HEK293 (cell line): ENCODE data around the gene NKD2.

Experiments
- EGR2 ChIP-seq: fragments of 450-650 bp; formaldehyde crosslinking; IDR thresholded peaks from 2 replicates; pipeline ENCODE4 v1.5.1; 2016; ENCODE audit warnings: low read depth, missing biosample characterization, missing genetic modification characterization
- ZBTB20 ChIP-seq: fragments of 450-650 bp; formaldehyde crosslinking; IDR thresholded peaks from 2 replicates; pipeline ENCODE4 v1.5.1; 2016; ENCODE audit warnings: missing biosample characterization, missing genetic modification characterization

DNA sequence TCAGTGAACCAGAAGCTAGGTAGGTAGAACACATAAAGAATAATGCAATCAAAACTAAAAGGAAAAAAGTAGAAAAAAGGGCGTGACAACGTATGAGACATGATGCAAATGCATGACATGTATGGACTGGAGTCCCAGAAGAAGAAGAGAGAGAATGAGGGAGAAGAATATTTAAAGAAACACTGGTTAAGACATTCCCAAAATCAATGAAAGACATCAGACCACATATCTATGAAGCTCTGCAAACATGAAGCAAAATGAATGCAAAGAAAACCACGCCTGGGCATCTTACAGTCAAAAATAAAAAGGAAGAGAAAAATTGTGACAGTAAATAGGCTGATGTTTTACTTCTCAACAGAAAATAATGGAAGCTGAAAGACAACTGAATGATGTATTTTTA is 23.8 kb upstream of the NKD2 start:
- TF ChIP-seq EGR2 (no peak), ZBTB20 (no peak)
